Duodenal mucosa (tissue), 2 donors: ENCODE measurements around the gene PCNA.

Experiments
- H3K27ac ChIP-seq: one replicate; pipeline ENCODE4 v1.7.0; 2013; ENCODE audit warnings: low read depth, low read length
- H3K27me3 ChIP-seq, 2 donors: one replicate each; pipeline ENCODE4 v1.7.0; 2013; ENCODE audit warnings: low read length in 2 of 2, control low read depth in 1 of 2; ENCODE audit not compliant: insufficient read depth in 2 of 2, control insufficient read depth in 1 of 2
- H3K36me3 ChIP-seq, 2 donors: one replicate each; pipeline ENCODE4 v1.7.0; 2013; ENCODE audit warnings: low read length in 2 of 2, control low read depth in 1 of 2; ENCODE audit not compliant: insufficient read depth in 2 of 2, control insufficient read depth in 1 of 2
- H3K4me1 ChIP-seq, 2 donors: one replicate each; pipeline ENCODE4 v1.7.0; 2013; ENCODE audit warnings: low read length in 2 of 2, control low read depth in 1 of 2; ENCODE audit not compliant: insufficient read depth in 2 of 2, control insufficient read depth in 1 of 2
- H3K4me3 ChIP-seq, 2 donors: one replicate each; pipeline ENCODE4 v1.7.0; 2013; ENCODE audit warnings: low read length in 2 of 2, low read depth in 1 of 2
- H3K9ac ChIP-seq, 2 donors: one replicate each; pipeline ENCODE4 v1.7.0; 2013; ENCODE audit warnings: low read length in 2 of 2, low read depth in 1 of 2
- H3K9me3 ChIP-seq, 2 donors: one replicate each; pipeline ENCODE4 v1.7.0; 2013; ENCODE audit warnings: low read length in 2 of 2, control low read depth in 1 of 2; ENCODE audit not compliant: control insufficient read depth in 1 of 2

PCNA gene

DNA sequence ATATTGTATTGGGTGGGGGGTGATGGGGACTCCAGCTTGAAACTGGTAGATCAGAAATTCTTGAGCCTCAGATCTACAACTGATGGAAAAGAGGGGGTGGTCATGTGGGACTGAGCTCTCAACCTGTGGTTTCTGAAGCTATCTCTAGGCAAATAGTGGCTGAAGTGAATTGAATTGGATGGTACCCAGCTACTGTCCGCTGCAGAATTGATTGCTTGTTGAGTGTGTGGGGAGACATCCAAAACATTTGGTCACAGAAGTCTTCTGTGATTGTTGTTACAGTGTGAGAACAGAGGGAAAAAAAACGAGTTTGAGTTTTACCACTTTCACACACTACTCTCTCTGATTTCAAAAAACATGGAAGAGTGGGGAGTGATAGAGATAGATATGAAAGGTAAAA lies 21.9 kb upstream of the PCNA start:
- no peaks in the 10 kb centered on the region for H3K9me3 ChIP-seq
- H3K27me3 ChIP-seq = no peaks in the 10 kb centered on the region

GRCh38 chr20:5140195-5140594 lies 20.4 kb upstream of the PCNA start:
- H3K9ac ChIP-seq = no peak overlapping the region
- H3K27me3 ChIP-seq = no peaks in the 10 kb centered on the region
- peaks cover 0 to 5% of the 10 kb centered on the region in 2 donors for H3K4me1 ChIP-seq
- H3K4me3 ChIP-seq = no peak overlapping the region
- no peaks in the 10 kb centered on the region for H3K9me3 ChIP-seq
- no peak overlapping the region for H3K27ac ChIP-seq
- H3K36me3 ChIP-seq = no peaks in the 10 kb centered on the region

More for the DNA sequence above, 21.9 kb upstream of the PCNA start:
- H3K9ac ChIP-seq = no peak overlapping the region
- H3K36me3 ChIP-seq = no peaks in the 10 kb centered on the region
- H3K27ac ChIP-seq = no peak overlapping the region
- H3K4me1 ChIP-seq = peaks cover 7 to 9% of the 10 kb centered on the region in 2 donors
- H3K4me3 ChIP-seq = no peak overlapping the region

GRCh38 chr20:5136096-5136495 lies 16.3 kb upstream of the PCNA start:
- peaks cover 0 to 5% of the 10 kb centered on the region in 2 donors for H3K4me1 ChIP-seq
- no peaks in the 10 kb centered on the region for H3K36me3 ChIP-seq
- H3K27me3 ChIP-seq = no peaks in the 10 kb centered on the region
- H3K4me3 ChIP-seq = no peak overlapping the region
- H3K27ac ChIP-seq = no peak overlapping the region
- H3K9me3 ChIP-seq = no peaks in the 10 kb centered on the region
- no peak overlapping the region for H3K9ac ChIP-seq

DNA sequence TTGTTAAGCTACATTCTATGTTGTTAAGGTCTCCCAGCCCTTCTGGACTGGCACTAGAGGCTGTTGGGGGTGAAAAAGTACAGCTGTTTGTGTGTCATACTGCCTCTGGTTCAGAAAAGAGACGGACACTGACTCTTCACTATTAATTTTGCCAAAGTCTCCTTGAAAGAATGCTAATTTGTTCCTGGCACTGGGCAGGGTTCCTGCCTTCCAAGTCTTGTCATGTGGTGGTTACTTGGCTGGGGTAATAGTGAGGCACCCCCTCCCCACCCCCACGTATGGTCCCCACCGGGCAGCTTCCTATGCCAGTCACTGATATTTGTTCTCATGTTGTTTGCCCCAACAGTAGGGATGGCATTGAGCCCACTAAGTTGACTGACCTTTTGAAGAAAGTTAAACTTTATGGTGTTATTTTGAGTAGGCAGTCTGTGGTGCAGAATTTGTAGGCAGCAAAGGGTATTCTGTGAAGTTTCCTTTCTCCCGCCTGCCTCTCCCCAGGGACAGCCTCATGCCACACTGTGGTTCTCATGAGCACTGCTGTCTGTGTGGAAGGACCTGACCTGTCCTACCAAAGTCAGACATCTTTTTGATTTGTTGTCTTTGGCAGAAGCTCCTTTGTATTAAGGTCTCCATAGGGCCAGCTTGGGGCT lies 15.7 kb upstream of the PCNA start:
- Histone ChIP-seq H3K4me1 (peaks cover 0 to 5% of the 10 kb centered on the region in 2 donors), H3K27ac (no peak overlapping the region), H3K4me3 (no peak overlapping the region), H3K9ac (no peak overlapping the region), H3K9me3 (no peaks in the 10 kb centered on the region), H3K36me3 (no peaks in the 10 kb centered on the region), H3K27me3 (no peaks in the 10 kb centered on the region)

GRCh38 chr20:5133998-5134397 lies 14.2 kb upstream of the PCNA start:
- peaks cover under 1 to 1% of the 10 kb centered on the region in 2 donors for H3K4me1 ChIP-seq
- H3K4me3 ChIP-seq = no peak overlapping the region
- no peak overlapping the region for H3K9ac ChIP-seq
- H3K9me3 ChIP-seq = no peaks in the 10 kb centered on the region
- no peak overlapping the region for H3K27ac ChIP-seq
- no peaks in the 10 kb centered on the region for H3K36me3 ChIP-seq
- H3K27me3 ChIP-seq = no peaks in the 10 kb centered on the region

DNA sequence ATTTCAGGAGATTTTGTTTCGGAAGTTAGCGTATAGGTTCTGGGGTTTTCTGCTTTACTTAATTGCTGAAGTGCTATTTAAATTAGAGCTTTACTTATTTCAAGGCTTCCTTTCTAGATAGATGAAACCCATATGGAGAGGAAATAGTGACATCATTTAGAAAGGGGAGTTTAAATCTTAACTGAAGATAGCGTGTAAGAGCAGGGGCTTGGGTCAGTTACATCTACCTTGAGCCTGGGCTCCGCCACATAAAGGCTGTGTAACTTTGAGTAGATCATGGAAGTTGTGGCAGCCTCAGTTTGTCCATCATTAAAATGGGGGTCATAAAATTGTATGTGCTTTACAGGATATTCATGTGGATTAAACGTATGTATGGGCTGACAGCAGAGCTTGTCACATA lies 11.7 kb upstream of the PCNA start:
- H3K36me3 ChIP-seq = no peaks in the 10 kb centered on the region
- H3K27me3 ChIP-seq = no peaks in the 10 kb centered on the region
- H3K27ac ChIP-seq = no peak overlapping the region
- no peak overlapping the region for H3K9ac ChIP-seq
- peaks cover 14 to 18% of the 10 kb centered on the region in 2 donors for H3K4me1 ChIP-seq
- H3K9me3 ChIP-seq = no peaks in the 10 kb centered on the region
- no peak overlapping the region for H3K4me3 ChIP-seq

- H3K27me3 ChIP-seq = no peaks in the 10 kb centered on the region
- H3K4me3 ChIP-seq = no peak overlapping the region
- no peaks in the 10 kb centered on the region for H3K36me3 ChIP-seq
- H3K27ac ChIP-seq = no peak overlapping the region
- peaks cover 21 to 22% of the 10 kb centered on the region in 2 donors for H3K4me1 ChIP-seq
- H3K9ac ChIP-seq = no peak overlapping the region
- H3K9me3 ChIP-seq = no peaks in the 10 kb centered on the region
Measured at GRCh38 chr20:5128886-5129285, 9.1 kb upstream of the PCNA start.

DNA sequence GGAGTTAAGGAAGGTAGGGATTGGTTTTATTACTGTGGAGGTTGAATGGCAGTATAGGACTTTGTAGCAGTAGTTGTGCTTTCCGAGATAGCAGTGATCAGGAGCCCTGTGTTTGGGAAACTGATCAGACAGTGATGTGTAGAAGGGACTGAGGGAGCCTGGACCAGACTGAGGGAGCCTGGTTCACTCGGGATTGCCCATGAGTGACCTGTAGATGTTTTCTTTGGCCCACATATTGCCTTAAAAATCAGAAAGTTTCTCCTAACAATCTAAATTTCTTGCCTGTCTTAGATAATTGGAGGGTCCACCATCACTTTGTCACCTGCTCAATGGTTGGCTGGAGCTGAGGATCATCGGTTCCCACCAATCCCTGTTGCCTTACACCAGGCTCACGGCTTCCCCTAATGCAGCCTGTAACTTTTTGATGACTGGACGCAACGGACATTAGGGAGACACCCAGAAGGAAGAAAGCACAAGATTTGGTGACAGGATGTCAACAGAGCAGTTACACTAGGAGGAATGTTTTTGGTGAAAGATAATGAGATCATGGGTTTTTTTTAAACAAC lies 8.2 kb upstream of the PCNA start:
- Histone ChIP-seq H3K27me3 (no peaks in the 10 kb centered on the region), H3K27ac (no peak overlapping the region), H3K4me3 (peak overlapping the region; percentile 81 to 94), H3K9me3 (no peaks in the 10 kb centered on the region), H3K4me1 (peaks cover 21 to 22% of the 10 kb centered on the region in 2 donors), H3K9ac (peak overlapping the region; percentile 90 to 95), H3K36me3 (no peaks in the 10 kb centered on the region)

- Histone ChIP-seq H3K27ac (peak overlapping the region; percentile 96), H3K36me3 (no peaks in the 10 kb centered on the region), H3K27me3 (no peaks in the 10 kb centered on the region), H3K9ac (peak overlapping the region; percentile 90 to 95), H3K4me3 (peak overlapping the region; percentile 81 to 94), H3K9me3 (no peaks in the 10 kb centered on the region), H3K4me1 (peaks cover 21 to 22% of the 10 kb centered on the region in 2 donors)
Measured at GRCh38 chr20:5127204-5127858, 7.6 kb upstream of the PCNA start.

DNA sequence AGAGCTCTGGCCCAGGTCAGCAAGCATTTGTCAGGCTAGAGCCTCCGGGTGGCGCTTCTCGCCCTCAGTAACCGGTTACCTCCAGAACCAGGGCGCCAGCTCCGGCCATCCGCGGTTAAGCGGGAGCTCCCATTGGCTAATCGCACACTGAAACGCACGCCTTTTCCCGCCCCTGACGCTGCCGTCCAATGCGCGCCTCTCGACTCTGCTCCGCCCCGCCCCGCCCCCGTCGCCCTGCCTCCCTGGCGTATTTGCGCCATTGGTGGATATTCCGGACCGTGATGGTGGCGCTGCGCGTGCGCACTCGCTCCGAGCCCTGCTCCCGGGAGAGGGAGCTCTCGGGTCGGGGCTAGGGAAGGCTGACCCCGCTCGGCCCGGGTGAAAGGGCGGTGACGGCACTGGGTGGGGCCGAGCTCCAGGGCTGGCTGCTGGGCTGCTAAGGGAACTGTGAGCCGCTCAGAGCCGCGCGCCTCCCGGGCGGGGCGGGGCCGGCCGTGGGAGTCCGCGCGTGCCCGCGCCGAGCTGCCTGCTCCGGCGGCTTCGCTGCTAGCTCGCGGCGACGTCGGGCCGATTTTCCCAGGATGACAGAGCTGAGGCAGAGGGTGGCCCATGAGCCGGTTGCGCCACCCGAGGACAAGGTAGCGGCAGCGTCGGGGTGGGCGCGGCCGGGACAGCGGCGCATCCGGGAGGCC lies 6.9 kb upstream of the PCNA start, which contains the start of gene CDS2:
TSS of gene CDS2 (plus strand) at position 497 of the 692 bp plus-strand sequence. CDS start at position 582, 85 bp downstream.
- Histone ChIP-seq H3K36me3 (no peaks in the 10 kb centered on the region), H3K27ac (peak within 1 kb of the TSS; percentile 96), H3K4me3 (peak within 1 kb of the TSS; percentile 81 to 94), H3K9ac (peak within 1 kb of the TSS; percentile 90 to 95), H3K27me3 (no peaks in the 10 kb centered on the region), H3K9me3 (no peaks in the 10 kb centered on the region), H3K4me1 (peaks cover 21 to 22% of the 10 kb centered on the region in 2 donors)
